K562 (cell line): ENCODE results near the gene COL26A1. TPM values are rescaled to one million over a fixed set of nuclear protein-coding genes. Genes with fewer than 3 reads are reported as not detected.

ENCODE experiments used
- ATAC-seq: fragments of 200-7000 bp; cut with Tn5 transposase; 3 replicates; pipeline ENCODE4 v1.9.1; 2020; ENCODE audit warnings: moderate library complexity
- BruUV-seq: library from RNA; stranded (reverse); fragments of 400-500 nt; replicated peaks from 2 replicates; lab custom pipeline; 2021; lab: Mats Ljungman, UMichigan
- CTCF ChIA-PET: fragments of 300-600 bp; formaldehyde crosslinking; extraction: SDS; loops from one replicate; lab custom pipeline; 2021; ENCODE audit warnings: low intra/inter-chr PET ratio; lab: Yijun Ruan, JAX
- POLR2A ChIA-PET: fragments of 300-600, 350-650 bp; sonication (Branson Sonifier 250); formaldehyde crosslinking; extraction: SDS; loops from one replicate; lab custom pipeline; 2021; ENCODE audit warnings: antibody characterized with exemption, inconsistent platforms; lab: Yijun Ruan, JAX
- DNase-seq, 4 experiments: peaks; one replicate each; pipeline versions ENCODE4 v3.0.0 to v3.0.0-alpha.2; 2011 to 2018; ENCODE audit warnings: low spot score in 3 of 4, mixed read lengths in 3 of 4; ENCODE audit errors: extremely low read depth in 1 of 4
- FAIRE-seq: peaks from 2 replicates; lab custom pipeline; 2011; peaks lifted over from hg19 to GRCh38; lab: Jason Lieb, UNC
- H2AFZ ChIP-seq: 2 replicates; pipeline ENCODE4 v1.6.0; 2011; ENCODE audit warnings: low read depth, low read length, control low read depth, inconsistent platforms
- H3K27ac ChIP-seq: fragments of 200-600 bp; 3 replicates; pipeline ENCODE4 v1.8.0; 2011; ENCODE audit warnings: low read depth, mild to moderate bottlenecking, control low read depth, inconsistent platforms, low read length, moderate library complexity, mixed read lengths; ENCODE audit errors: extremely low read depth
- H3K27me3 ChIP-seq, 2 experiments: fragments of 300-600 bp in 1 of 2; 2 replicates in 1 of 2; 3 replicates in 1 of 2; pipeline versions ENCODE4 v1.6.0 to v1.8.0; 2011; ENCODE audit warnings: inconsistent platforms in 2 of 2, low read length in 2 of 2, mild to moderate bottlenecking in 1 of 2, mixed read lengths in 1 of 2, moderate library complexity in 1 of 2; ENCODE audit not compliant: control insufficient read depth in 2 of 2, insufficient read depth in 2 of 2
- H3K36me3 ChIP-seq: fragments of 300-600 bp; 3 replicates; pipeline ENCODE4 v1.8.0; 2011; ENCODE audit warnings: mild to moderate bottlenecking, low read length, inconsistent platforms; ENCODE audit not compliant: control insufficient read depth, insufficient read depth
- H3K4me1 ChIP-seq, 2 experiments: fragments of 200-600 bp in 1 of 2; replicated peaks in 1 of 2; 2 replicates in 1 of 2; 3 replicates in 1 of 2; pipeline versions ENCODE4 v1.5.1 to v1.8.0; 2011; ENCODE audit warnings: inconsistent platforms in 2 of 2, low read length in 2 of 2, mild to moderate bottlenecking in 1 of 2, mixed read lengths in 1 of 2, moderate library complexity in 1 of 2; ENCODE audit not compliant: control insufficient read depth in 2 of 2, insufficient read depth in 2 of 2
- H3K4me2 ChIP-seq: 2 replicates; pipeline ENCODE4 v1.6.1; 2011; ENCODE audit warnings: low read length, control low read depth, inconsistent platforms, mixed read lengths; ENCODE audit not compliant: insufficient read depth
- H3K4me3 ChIP-seq: fragments of 200-600 bp; sonication (generic), shearing (Covaris generic); 2 replicates; pipeline ENCODE4 v1.5.1; 2016; ENCODE audit warnings: control low read depth, inconsistent platforms
- H3K79me2 ChIP-seq: fragments of 200-600 bp; 3 replicates; pipeline ENCODE4 v1.8.0; 2011; ENCODE audit warnings: low read length, inconsistent platforms; ENCODE audit not compliant: control insufficient read depth, insufficient read depth
- H3K9ac ChIP-seq, 2 experiments: 2 replicates each; pipeline versions ENCODE4 v1.6.0 to v1.6.1; 2011; ENCODE audit warnings: low read depth in 2 of 2, low read length in 2 of 2, control low read depth in 1 of 2, inconsistent platforms in 1 of 2, mild to moderate bottlenecking in 1 of 2, mixed read lengths in 1 of 2; ENCODE audit not compliant: insufficient read depth in 1 of 2
- H3K9me1 ChIP-seq: one replicate; pipeline ENCODE4 v1.6.0; 2011; ENCODE audit warnings: inconsistent platforms, mild to moderate bottlenecking, low read length, moderate library complexity; ENCODE audit not compliant: control insufficient read depth, insufficient read depth
- H3K9me3 ChIP-seq: replicated peaks from 2 replicates; pipeline ENCODE4 v1.5.1; 2011; ENCODE audit warnings: low read depth, low read length, inconsistent platforms; ENCODE audit not compliant: control insufficient read depth, insufficient read depth
- H4K20me1 ChIP-seq: replicated peaks from 2 replicates; pipeline ENCODE4 v1.6.1; 2011; ENCODE audit warnings: low read length, inconsistent platforms, mixed read lengths; ENCODE audit not compliant: control insufficient read depth, insufficient read depth
- ATF1 ChIP-seq, 2 experiments: fragments of 450-650 bp in 1 of 2; IDR thresholded peaks; 2 replicates each; pipeline ENCODE4 v1.6.1; 2016; ENCODE audit warnings: missing compliant biosample characterization in 1 of 2, missing genetic modification characterization in 1 of 2
- CEBPB ChIP-seq: fragments of 450-650 bp; IDR thresholded peaks from 2 replicates; pipeline ENCODE4 v1.6.1; 2016; ENCODE audit warnings: missing genetic modification characterization, missing compliant biosample characterization
- CREM ChIP-seq: IDR thresholded peaks from 2 replicates; pipeline ENCODE4 v1.6.1; 2014; ENCODE audit warnings: antibody characterized with exemption, low read depth
- FOXK1 ChIP-seq: sonication (generic); formaldehyde crosslinking; IDR thresholded peaks from 2 replicates; pipeline ENCODE4 v1.8.0; 2022; ENCODE audit warnings: missing genetic modification reagents, mild to moderate bottlenecking, borderline replicate concordance
- IRF1 ChIP-seq: sonication (generic); formaldehyde crosslinking; IDR thresholded peaks from 2 replicates; pipeline ENCODE4 v1.8.0; 2022; ENCODE audit warnings: missing genetic modification reagents, mild to moderate bottlenecking, borderline replicate concordance
- L3MBTL2 ChIP-seq: fragments of 450-650 bp; IDR thresholded peaks from 2 replicates; pipeline ENCODE4 v1.6.1; 2016; ENCODE audit warnings: mild to moderate bottlenecking, moderate library complexity
- MEIS2 ChIP-seq: fragments of 450-650 bp; IDR thresholded peaks from 2 replicates; pipeline ENCODE4 v1.6.1; 2014; ENCODE audit warnings: mild to moderate bottlenecking; ENCODE audit not compliant: partially characterized antibody
- PBX2 ChIP-seq, 2 experiments: IDR thresholded peaks in 1 of 2; conservative IDR thresholded peaks in 1 of 2; 2 replicates each; pipeline ENCODE4 v1.6.1; 2016; ENCODE audit warnings: low read depth in 2 of 2, mild to moderate bottlenecking in 1 of 2, missing compliant biosample characterization in 1 of 2, missing genetic modification characterization in 1 of 2, moderate library complexity in 1 of 2
- SMAD2 ChIP-seq: fragments of 150-350 bp; IDR thresholded peaks from 2 replicates; pipeline ENCODE4 v1.6.1; 2014; ENCODE audit warnings: low read depth, mild to moderate bottlenecking, low read length
- SP2 ChIP-seq: IDR thresholded peaks from 2 replicates; pipeline ENCODE4 v1.6.1; 2011; ENCODE audit warnings: mild to moderate bottlenecking, low read depth, low read length, moderate library complexity; ENCODE audit not compliant: poor library complexity, severe bottlenecking; ENCODE audit errors: extremely low read depth
- TARDBP ChIP-seq: fragments of 450-650 bp; IDR thresholded peaks from 2 replicates; pipeline ENCODE4 v1.6.1; 2016
- XRCC5 ChIP-seq: fragments of 200-400 bp; formaldehyde crosslinking; IDR thresholded peaks from 2 replicates; pipeline ENCODE4 v1.6.1; 2017; ENCODE audit warnings: low read depth, mild to moderate bottlenecking, low read length
- ZNF3 ChIP-seq: fragments of 250-450 bp; sonication (Bioruptor Pico); IDR thresholded peaks from 2 replicates; pipeline ENCODE4 v1.5.0; 2021; ENCODE audit warnings: mild to moderate bottlenecking, moderate library complexity
- ZNF347 ChIP-seq: fragments of 450-650 bp; formaldehyde crosslinking; IDR thresholded peaks from 2 replicates; pipeline ENCODE4 v1.4.0; 2020; ENCODE audit warnings: low read depth, mild to moderate bottlenecking, moderate library complexity
- ZNF785 ChIP-seq: fragments of 250-450 bp; sonication (Bioruptor Pico); IDR thresholded peaks from 2 replicates; pipeline ENCODE4 v1.4.0; 2020; ENCODE audit warnings: mild to moderate bottlenecking
- WGBS: fragments of 100-300 bp; shearing (Covaris generic); methylation state at CpG from one replicate; pipeline ENCODE4 v1.1.6; 2016; ENCODE audit warnings: low coverage, mixed read lengths; ENCODE audit not compliant: insufficient coverage; ENCODE audit errors: missing lambda C conversion rate; 5-methylcytosine and 5-hydroxymethylcytosine counted together
- in situ Hi-C: fragments of 300-500 bp; cut with MboI; formaldehyde crosslinking; loops from 4 replicates; pipeline ENCODE4 v1.15.0; 2018; ENCODE audit warnings: inconsistent platforms, mixed read lengths
- intact Hi-C: fragments of 100-400 bp; cut with micrococcal nuclease; formaldehyde crosslinking; loops from 2 replicates; pipeline ENCODE4 v1.14.2; 2022
- polyA plus RNA-seq, 8 experiments: library from polyadenylated mRNA; depleted of rRNA in 4 of 8; stranded (reverse) in 5 of 8; unstranded in 3 of 8; fragments of >200 nt; fragmentation: Nextera tagmentation in 2 of 8; fragmentation: Illumina TruSeq in 1 of 8; extraction: Ambion mirVana in 2 of 8; extraction: Trizol in 1 of 8; gene quantifications; 2 replicates each; pipeline versions ENCODE4 v1.2.1 to v1.2.3, GENCODE V29; 2011 to 2014; ENCODE audit warnings: inconsistent platforms in 1 of 8, missing spikeins in 1 of 8
- total RNA-seq, 7 experiments: library from RNA; depleted of rRNA in 6 of 7; stranded (reverse); fragments of >200 nt in 6 of 7; fragmentation: Illumina TruSeq in 2 of 7; extraction: Trizol in 2 of 7; gene quantifications; 2 replicates each; pipeline versions ENCODE4 v1.2.1 to v1.2.3, GENCODE V29; 2011 to 2021; ENCODE audit warnings: low replicate concordance in 1 of 7

Gene COL26A1
- total and polyA plus RNA-seq, 9 of the 15 experiments (the other 6 are each of a cell fraction or from before 2014, with no cell fraction given) = 0.04 to 0.39 (median 0.07) TPM; not detected in 5

- TF ChIP-seq ZNF785 (CRISPR knock-in tag) (no peak), L3MBTL2 (peak; percentile 61; the same call in 1 of the 2 replicates)
Measured at GRCh38 chr7:101517304-101517703, 154.6 kb downstream of the COL26A1 start (continued).

- Histone ChIP-seq H3K27ac (no peak overlapping the region), H3K4me3 (no peak overlapping the region), H3K27me3 (peaks cover 13 to 62% of the 10 kb centered on the region in 2 experiments; a peak in 4 of 5 replicates), H3K4me1 (no peaks in the 10 kb centered on the region; a peak in 3 of 5 replicates), H3K4me2 (no peak overlapping the region), H2AFZ (no peak overlapping the region), H3K9me3 (no peaks in the 10 kb centered on the region), H3K9ac (no peak overlapping the region), H3K36me3 (no peaks in the 10 kb centered on the region), H3K79me2 (no peaks in the 10 kb centered on the region), H4K20me1 (no peaks in the 10 kb centered on the region; the same call in 1 of the 2 replicates), H3K9me1 (peaks cover 3% of the 10 kb centered on the region)
- ChIA-PET CTCF (no interaction called here), POLR2A (interaction anchor here (1.2 kb wide), 1 partner anchor 10 kb away, joined by 3 read pairs; no protein-coding TSS in a partner anchor)
- ATAC-seq = no peak
- intact Hi-C loops (no loop called here), in situ Hi-C loops (no loop called here)
- TF ChIP-seq ZNF347 = no peak
- TF ChIP-seq ZNF3 = no peak
- TF ChIP-seq CEBPB (tag) = no peak
- no peak for TF ChIP-seq XRCC5
- no peak for TF ChIP-seq ATF1 (CRISPR knock-in tag; IDR thresholded peaks at IDR 0.05)
- no peak for TF ChIP-seq ATF1 (tag; IDR thresholded peaks at IDR 0.05)
- TF ChIP-seq SMAD2 = no peak
- no peak for TF ChIP-seq FOXK1 (CRISPR knock-in tag)
- no peak for TF ChIP-seq CREM
- TF ChIP-seq TARDBP = no peak
- no peak for TF ChIP-seq IRF1 (CRISPR knock-in tag)
- TF ChIP-seq PBX2 (CRISPR knock-in tag; IDR thresholded peaks at IDR 0.05; ENCODE audit: low read depth) = no peak
- peak; percentile 58; the same call in 1 of the 2 replicates for TF ChIP-seq PBX2 (tag; conservative IDR thresholded peaks at IDR 0.05; ENCODE audit: low read depth)
- TF ChIP-seq MEIS2 = peak; percentile 65
- no peak for TF ChIP-seq SP2
- BruUV-seq = no TSS peak
- WGBS = under 1% methylated on average over 9 of the region's 9 CpGs
- no peak for DNase-seq
- FAIRE-seq = no peak
Measured at GRCh38 chr7:101518336-101518735, 155.7 kb downstream of the COL26A1 start.
